RPMI7951 (cell line): ENCODE results near the gene ENG. TPM values are rescaled to one million over a fixed set of nuclear protein-coding genes. Genes with fewer than 3 reads are reported as not detected.

Experiments used
- DNase-seq: peaks from one replicate; pipeline ENCODE4 v3.0.0-alpha.2; 2012; ENCODE audit warnings: low read depth
- total RNA-seq: library from RNA; depleted of rRNA; stranded (reverse); fragments of >200 nt; shearing (Covaris generic); gene quantifications from 2 replicates; pipeline ENCODE4 v1.2.3, GENCODE V29; 2014

Gene ENG
- total RNA-seq, 1 experiment from 2014 or later: 34.8 TPM

- DNase-seq: no peak
These were observed 39.6 kb downstream of the ENG start for GRCh38 chr9:127814619-127815511.

GRCh38 chr9:127813686-127814226 is 40.7 kb downstream of the ENG start:
- no peak for DNase-seq

- no peak for DNase-seq
These were observed 41.4 kb downstream of the ENG start for GRCh38 chr9:127812936-127813675.

- DNase-seq: no peak
These were observed 42.4 kb downstream of the ENG start for GRCh38 chr9:127812011-127812410.

GRCh38 chr9:127810378-127811187 is 43.9 kb downstream of the ENG start:
- DNase-seq: no peak

- DNase-seq: no peak
These were observed 44.7 kb downstream of the ENG start for GRCh38 chr9:127809540-127810377.

GRCh38 chr9:127809002-127809539 is 45.4 kb downstream of the ENG start:
- DNase-seq: no peak

GRCh38 chr9:127808347-127809001 is 46.0 kb downstream of the ENG start:
- DNase-seq: no peak

- no peak for DNase-seq
These were observed 47.6 kb downstream of the ENG start for GRCh38 chr9:127806871-127807270.

GRCh38 chr9:127805620-127806019 is 48.8 kb downstream of the ENG start:
- no peak for DNase-seq

GRCh38 chr9:127803507-127804352 is 50.7 kb downstream of the ENG start:
- peak; percentile 60 for DNase-seq

GRCh38 chr9:127802576-127803443 is 51.6 kb downstream of the ENG start, which contains the start of gene FPGS:
TSS of gene FPGS (plus strand) at chr9:127802882. CDS start at chr9:127802925, 43 bp downstream.
- DNase-seq: peak; percentile 86

GRCh38 chr9:127801955-127802575 is 52.4 kb downstream of the ENG start:
- DNase-seq: no peak

- DNase-seq: peak; percentile 84
These were observed 57.5 kb downstream of the ENG start for GRCh38 chr9:127796852-127797370.

GRCh38 chr9:127796225-127796813 is 58.1 kb downstream of the ENG start:
- DNase-seq: peak; percentile 82

GRCh38 chr9:127794001-127794791 is 60.3 kb downstream of the ENG start:
- no peak for DNase-seq
